Effector memory CD8-positive, alpha-beta T cell (primary cell): Measurements from ENCODE around the gene KIAA1586.
"Not testable (repeated sequence)": the region's sequence is repeated elsewhere in the genome, so short reads cannot be mapped to it uniquely, and the experiment has no call there.

Experiments used
- ATAC-seq: fragments of 150-1000 bp; cut with Tn5 transposase; replicated peaks from 2 replicates; pipeline ENCODE4 v1.10.0; 2021; ENCODE audit warnings: mild to moderate bottlenecking, moderate library complexity
- DNase-seq, 3 experiments: peaks; one replicate each; pipeline ENCODE4 v3.0.0; 2021
- H3K27ac Mint-ChIP-seq, 2 donors: one replicate each; pipeline ENCODE4 v1.8.0; 2022; ENCODE audit warnings: mild to moderate bottlenecking in 2 of 2, mixed read lengths in 2 of 2, moderate library complexity in 2 of 2
- H3K27me3 Mint-ChIP-seq, 2 donors: one replicate each; pipeline ENCODE4 v1.8.0; 2022; ENCODE audit warnings: mixed read lengths in 2 of 2
- H3K36me3 Mint-ChIP-seq: one replicate; pipeline ENCODE4 v1.8.0; 2022; ENCODE audit warnings: mild to moderate bottlenecking, moderate library complexity, mixed read lengths; ENCODE audit not compliant: insufficient read depth
- H3K4me1 Mint-ChIP-seq, 2 donors: one replicate each; pipeline ENCODE4 v1.8.0; 2022; ENCODE audit warnings: low read depth in 2 of 2, mixed read lengths in 2 of 2
- H3K4me3 Mint-ChIP-seq, 2 donors: one replicate each; pipeline ENCODE4 v1.8.0; 2022; ENCODE audit warnings: mild to moderate bottlenecking in 2 of 2, mixed read lengths in 2 of 2, moderate library complexity in 2 of 2
- H3K9me3 Mint-ChIP-seq, 2 donors: one replicate each; pipeline ENCODE4 v1.8.0; 2022; ENCODE audit warnings: mixed read lengths in 2 of 2

KIAA1586 gene

DNA sequence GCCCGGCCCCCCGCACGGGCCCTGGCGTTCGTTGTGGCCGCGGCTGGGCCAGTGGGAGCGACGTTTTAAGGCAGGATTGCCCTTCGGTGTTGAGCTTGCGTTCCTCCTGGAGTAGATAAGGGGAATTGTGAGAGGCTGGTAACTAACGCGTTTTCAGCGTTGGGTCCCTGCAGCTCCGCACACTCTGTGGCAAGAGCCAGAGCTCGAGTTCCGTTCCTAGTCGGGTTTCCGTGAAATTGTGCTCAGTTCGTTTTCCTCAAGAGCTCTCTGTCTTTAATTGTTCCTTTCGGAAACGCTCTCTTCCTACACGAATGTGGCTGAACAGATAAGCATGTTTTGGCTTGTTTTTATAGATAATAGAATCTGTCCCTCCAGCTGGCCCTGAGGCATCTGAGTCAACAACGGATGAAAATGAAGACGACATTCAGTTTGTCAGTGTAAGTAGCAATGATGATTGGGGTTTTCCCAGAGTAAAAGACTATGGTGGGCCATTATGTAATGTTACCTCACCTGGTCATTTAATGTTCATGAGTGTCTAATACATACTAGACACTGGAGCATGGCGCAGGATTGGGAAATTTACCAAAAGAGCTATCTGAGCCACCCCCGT is 44.1 kb downstream of the KIAA1586 start:
- peak overlapping the region; percentile 82 to 85 for H3K4me3 Mint-ChIP-seq
- peak; percentile 18 for ATAC-seq

DNA sequence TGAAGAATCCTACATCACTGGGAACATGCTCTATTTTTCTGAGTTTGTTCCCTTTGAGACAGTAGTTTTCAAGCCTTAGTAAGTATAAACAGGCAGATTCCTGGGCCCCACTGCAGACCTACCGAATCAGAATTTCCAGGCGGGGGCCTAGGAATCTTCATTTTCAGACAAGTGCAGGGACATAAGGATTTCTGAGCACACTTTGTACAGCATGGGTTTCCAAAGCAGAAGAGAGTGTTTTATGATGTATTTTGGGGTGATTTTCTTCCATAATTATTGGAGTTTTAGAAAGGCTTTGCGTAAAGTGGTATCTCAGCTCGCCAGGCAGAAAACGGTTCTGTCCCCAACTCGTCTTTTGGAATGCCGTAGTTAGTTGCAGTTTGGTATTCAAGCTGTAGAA is 44.9 kb downstream of the KIAA1586 start:
- H3K9me3 Mint-ChIP-seq, H3K27me3 Mint-ChIP-seq, DNase-seq, ATAC-seq: not testable (repeated sequence)
- Mint-ChIP-seq H3K4me3 (peak overlapping the region; percentile 27 to 63), H3K4me1 (peaks cover 25 to 42% of the 10 kb centered on the region in 2 donors), H3K27ac (peak overlapping the region in 1 of 2 donors; percentile 92), H3K36me3 (peaks cover 39% of the 10 kb centered on the region)

More for the DNA sequence above, 44.1 kb downstream of the KIAA1586 start:
- Mint-ChIP-seq H3K27ac (peak overlapping the region; percentile 82 to 88), H3K36me3 (peaks cover 33% of the 10 kb centered on the region), H3K4me1 (peaks cover 22 to 39% of the 10 kb centered on the region in 2 donors)
- DNase-seq, H3K27me3 Mint-ChIP-seq, H3K9me3 Mint-ChIP-seq: not testable (repeated sequence)

DNA sequence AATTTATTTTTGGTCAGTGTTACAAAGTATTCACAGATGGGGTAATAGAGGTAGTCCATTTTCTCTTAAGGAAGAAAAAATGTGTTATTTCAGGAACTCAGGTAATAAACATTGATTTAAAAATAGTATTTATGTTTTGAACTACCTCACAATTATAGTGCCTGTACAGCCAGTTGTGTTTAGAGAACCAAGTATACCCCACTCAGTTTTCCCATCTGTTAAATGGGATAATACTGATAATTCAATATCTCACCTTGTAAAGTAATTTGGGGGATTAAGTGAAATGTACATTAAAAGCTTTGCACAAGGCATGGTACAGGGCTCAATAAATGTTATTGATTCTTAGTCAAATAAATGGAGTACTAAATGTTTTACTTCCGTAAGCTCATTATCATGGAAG is 48.2 kb downstream of the KIAA1586 start:
- DNase-seq (no peak), ATAC-seq (no peak)
- H3K27ac Mint-ChIP-seq, result no peak overlapping the region
- H3K27me3 Mint-ChIP-seq, result no peaks in the 10 kb centered on the region
- no peak overlapping the region for H3K4me3 Mint-ChIP-seq
- H3K36me3 Mint-ChIP-seq, result peaks cover 58% of the 10 kb centered on the region
- H3K9me3 Mint-ChIP-seq, result no peaks in the 10 kb centered on the region
- H3K4me1 Mint-ChIP-seq, result peaks cover 40 to 51% of the 10 kb centered on the region in 2 donors

DNA sequence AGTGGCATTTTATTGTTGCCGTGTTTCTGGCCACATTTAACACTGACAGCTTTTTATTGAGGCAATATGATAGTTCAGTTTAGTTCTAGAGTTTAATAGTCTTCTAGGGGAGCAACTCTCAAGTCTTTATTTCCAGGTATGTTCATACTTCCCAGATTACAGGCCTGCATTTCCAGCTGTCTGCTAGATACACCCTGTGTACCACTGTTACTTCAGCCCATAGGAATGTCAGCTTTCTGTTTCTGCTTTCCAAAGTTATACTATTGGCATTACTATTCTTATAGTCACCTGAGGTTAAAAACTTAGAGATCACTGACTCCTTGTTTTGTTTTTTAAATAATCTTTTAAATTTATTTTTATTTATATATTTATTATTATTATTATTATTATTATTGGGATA is 51.1 kb downstream of the KIAA1586 start:
- DNase-seq, result no peak
- H3K4me1 Mint-ChIP-seq, result peaks cover 27 to 40% of the 10 kb centered on the region in 2 donors

DNA sequence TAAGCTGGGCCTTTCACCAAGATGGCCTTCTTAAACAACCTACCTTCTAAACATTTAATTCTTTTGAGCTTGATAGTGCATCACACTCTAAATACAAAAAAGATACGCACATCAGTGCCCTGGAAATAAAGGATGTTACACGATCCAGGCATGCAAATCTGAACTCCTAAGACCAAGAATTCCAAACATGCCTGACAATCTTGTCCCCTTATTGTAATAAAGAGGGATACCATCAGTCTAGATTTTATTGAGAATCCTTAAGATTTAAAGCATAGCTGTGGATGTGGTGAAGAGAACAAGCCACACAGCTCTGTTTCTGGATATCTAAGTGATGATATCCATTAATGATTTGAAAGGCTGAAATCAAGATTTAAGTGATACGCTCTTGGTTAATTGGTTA is 56.5 kb downstream of the KIAA1586 start:
- no peak overlapping the region for H3K27ac Mint-ChIP-seq
- H3K36me3 Mint-ChIP-seq, result peaks cover 61% of the 10 kb centered on the region
- no peaks in the 10 kb centered on the region for H3K27me3 Mint-ChIP-seq
- ATAC-seq, result no peak
- H3K9me3 Mint-ChIP-seq, result no peaks in the 10 kb centered on the region
- H3K4me3 Mint-ChIP-seq, result no peak overlapping the region
- peaks cover 9 to 36% of the 10 kb centered on the region in 2 donors for H3K4me1 Mint-ChIP-seq
- no peak for DNase-seq

More for the DNA sequence above, 51.1 kb downstream of the KIAA1586 start:
- H3K4me3 Mint-ChIP-seq, result no peak overlapping the region
- peak overlapping the region in 1 of 2 donors; percentile 35 for H3K27ac Mint-ChIP-seq
- peaks cover 64% of the 10 kb centered on the region for H3K36me3 Mint-ChIP-seq
- no peaks in the 10 kb centered on the region for H3K9me3 Mint-ChIP-seq
- no peaks in the 10 kb centered on the region for H3K27me3 Mint-ChIP-seq
- ATAC-seq, result no peak

DNA sequence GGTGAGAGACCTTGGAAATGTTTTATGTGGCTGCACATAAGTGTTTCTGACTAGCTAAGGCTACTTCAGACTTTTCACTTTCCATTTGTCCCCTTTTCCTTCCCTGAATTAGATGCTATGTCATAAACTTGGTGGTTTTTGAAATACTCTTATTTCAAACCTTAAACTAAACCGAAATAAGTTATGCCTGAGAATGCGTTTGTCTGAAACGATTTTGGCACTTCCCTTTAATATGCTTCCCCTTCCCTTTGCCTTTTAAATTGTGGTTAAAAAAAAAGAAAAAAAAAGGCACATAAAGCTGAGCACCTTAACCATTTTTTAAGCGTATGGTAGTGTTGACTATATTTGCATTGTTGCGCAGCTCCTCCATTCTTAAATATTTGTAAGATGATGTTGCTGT is 57.8 kb downstream of the KIAA1586 start:
- H3K4me3 Mint-ChIP-seq, result no peak overlapping the region
- no peak overlapping the region for H3K27ac Mint-ChIP-seq

More for the DNA sequence above, 57.8 kb downstream of the KIAA1586 start:
- Mint-ChIP-seq H3K9me3 (no peaks in the 10 kb centered on the region), H3K27me3 (no peaks in the 10 kb centered on the region), H3K36me3 (peaks cover 59% of the 10 kb centered on the region), H3K4me1 (peaks cover 13 to 45% of the 10 kb centered on the region in 2 donors)
- DNase-seq, result no peak
- ATAC-seq, result no peak
